H9 (cell line): Measurements from ENCODE around the gene TMEM109. TPM values are rescaled to one million over a fixed set of nuclear protein-coding genes. Genes with fewer than 3 reads are reported as not detected.

Experiments
- DNase-seq: peaks from one replicate; pipeline ENCODE4 v3.0.0-alpha.2; 2017
- H2AFZ ChIP-seq: one replicate; pipeline ENCODE4 v1.6.1; 2013; ENCODE audit warnings: mild to moderate bottlenecking, low read length, control low read depth, moderate library complexity
- H2AK5ac ChIP-seq: 2 replicates; pipeline ENCODE4 v1.6.1; 2013; ENCODE audit warnings: low read length, control low read depth, mixed read lengths; ENCODE audit not compliant: insufficient read length
- H2BK120ac ChIP-seq: one replicate; pipeline ENCODE4 v1.6.1; 2013; ENCODE audit warnings: low read depth, mild to moderate bottlenecking, low read length, control low read depth, inconsistent platforms; ENCODE audit not compliant: poor library complexity, severe bottlenecking
- H2BK12ac ChIP-seq: 2 replicates; pipeline ENCODE4 v1.6.1; 2013; ENCODE audit warnings: low read length, control low read depth, mixed read lengths, low read depth; ENCODE audit not compliant: insufficient read length
- H2BK15ac ChIP-seq: 2 replicates; pipeline ENCODE4 v1.6.1; 2013; ENCODE audit warnings: low read depth, low read length, control low read depth
- H2BK20ac ChIP-seq: one replicate; pipeline ENCODE4 v1.6.1; 2013; ENCODE audit warnings: low read depth, mild to moderate bottlenecking, low read length, control low read depth, inconsistent platforms; ENCODE audit not compliant: poor library complexity, severe bottlenecking
- H2BK5ac ChIP-seq: 2 replicates; pipeline ENCODE4 v1.6.1; 2013; ENCODE audit warnings: low read length, control low read depth, mixed read lengths; ENCODE audit not compliant: insufficient read length
- H3K14ac ChIP-seq: 2 replicates; pipeline ENCODE4 v1.6.1; 2013; ENCODE audit warnings: low read length, control low read depth; ENCODE audit not compliant: insufficient read depth
- H3K18ac ChIP-seq: 2 replicates; pipeline ENCODE4 v1.6.1; 2013; ENCODE audit warnings: low read depth, mild to moderate bottlenecking, mixed read lengths, low read length, control low read depth; ENCODE audit not compliant: insufficient read length
- H3K23ac ChIP-seq: 2 replicates; pipeline ENCODE4 v1.6.1; 2013; ENCODE audit warnings: low read length, control low read depth, mixed read lengths, low read depth; ENCODE audit not compliant: insufficient read length
- H3K23me2 ChIP-seq: 2 replicates; pipeline ENCODE4 v1.6.1; 2013; ENCODE audit warnings: low read depth, mild to moderate bottlenecking, mixed read lengths, low read length, control low read depth; ENCODE audit not compliant: insufficient read length, poor library complexity, severe bottlenecking
- H3K27ac ChIP-seq: 2 replicates; pipeline ENCODE4 v1.5.1; 2013; ENCODE audit warnings: low read length, control low read depth, mixed read lengths, low read depth; ENCODE audit not compliant: insufficient read length
- H3K27me3 ChIP-seq: 2 replicates; pipeline ENCODE4 v1.6.1; 2013; ENCODE audit warnings: low read length, control low read depth, inconsistent platforms; ENCODE audit not compliant: insufficient read depth
- H3K4ac ChIP-seq: 2 replicates; pipeline ENCODE4 v1.6.1; 2013; ENCODE audit warnings: low read depth, mild to moderate bottlenecking, control low read depth, inconsistent platforms, low read length, moderate library complexity
- H3K4me1 ChIP-seq: 2 replicates; pipeline ENCODE4 v1.6.1; 2013; ENCODE audit warnings: low read length, control low read depth, inconsistent platforms; ENCODE audit not compliant: insufficient read depth
- H3K4me2 ChIP-seq: 2 replicates; pipeline ENCODE4 v1.6.1; 2013; ENCODE audit warnings: low read length, control low read depth, mixed read lengths; ENCODE audit not compliant: insufficient read length, insufficient read depth
- H3K56ac ChIP-seq: 2 replicates; pipeline ENCODE4 v1.6.1; 2013; ENCODE audit warnings: low read depth, mild to moderate bottlenecking, mixed read lengths, low read length, control low read depth; ENCODE audit not compliant: insufficient read length
- H3K79me1 ChIP-seq: 2 replicates; pipeline ENCODE4 v1.6.1; 2013; ENCODE audit warnings: low read depth, mild to moderate bottlenecking, moderate library complexity, low read length, control low read depth, inconsistent platforms; ENCODE audit not compliant: insufficient read depth, poor library complexity, severe bottlenecking
- H3K79me2 ChIP-seq: 2 replicates; pipeline ENCODE4 v1.6.1; 2013; ENCODE audit warnings: low read length, control low read depth, inconsistent platforms; ENCODE audit not compliant: insufficient read depth
- H3K9ac ChIP-seq: 2 replicates; pipeline ENCODE4 v1.6.1; 2013; ENCODE audit warnings: low read length, control low read depth, mixed read lengths; ENCODE audit not compliant: insufficient read length; ENCODE audit errors: extremely low read depth
- H3K9me3 ChIP-seq: one replicate; pipeline ENCODE4 v1.6.1; 2013; ENCODE audit warnings: low read depth, low read length, inconsistent platforms; ENCODE audit not compliant: control insufficient read depth
- H3T11ph ChIP-seq: one replicate; pipeline ENCODE4 v1.6.1; 2013; ENCODE audit warnings: mild to moderate bottlenecking, low read length, control low read depth, inconsistent platforms
- H4K20me1 ChIP-seq: one replicate; pipeline ENCODE4 v1.6.1; 2013; ENCODE audit not compliant: control insufficient read depth, insufficient read length, insufficient read depth
- H4K5ac ChIP-seq: 2 replicates; pipeline ENCODE4 v1.6.1; 2013; ENCODE audit warnings: low read depth, mild to moderate bottlenecking, mixed read lengths, low read length, control low read depth; ENCODE audit not compliant: insufficient read length
- H4K8ac ChIP-seq: replicated peaks from 2 replicates; pipeline ENCODE4 v1.6.1; 2013; ENCODE audit warnings: low read length, control low read depth, mixed read lengths, low read depth; ENCODE audit not compliant: insufficient read length
- H4K91ac ChIP-seq: 2 replicates; pipeline ENCODE4 v1.6.1; 2013; ENCODE audit warnings: low read depth, mild to moderate bottlenecking, moderate library complexity, mixed read lengths, low read length, control low read depth; ENCODE audit not compliant: insufficient read length
- H3K27ac Mint-ChIP-seq, 3 experiments: 2 replicates in 2 of 3; 3 replicates in 1 of 3; pipeline ENCODE4 v1.8.0; 2020 to 2021; ENCODE audit warnings: mixed read lengths in 3 of 3, mild to moderate bottlenecking in 1 of 3, moderate library complexity in 1 of 3
- H3K27me3 Mint-ChIP-seq: 2 replicates; pipeline ENCODE4 v1.8.0; 2021; ENCODE audit warnings: low read depth, mild to moderate bottlenecking, moderate library complexity, mixed read lengths
- H3K36me3 Mint-ChIP-seq, 3 experiments: 2 replicates in 2 of 3; 3 replicates in 1 of 3; pipeline ENCODE4 v1.8.0; 2020 to 2021; ENCODE audit warnings: low read depth in 3 of 3, mixed read lengths in 3 of 3; ENCODE audit not compliant: insufficient read depth in 1 of 3
- H3K4me1 Mint-ChIP-seq, 2 experiments: 2 replicates each; pipeline ENCODE4 v1.8.0; 2020; ENCODE audit warnings: mixed read lengths in 2 of 2
- H3K4me3 Mint-ChIP-seq, 2 experiments: 2 replicates in 1 of 2; 3 replicates in 1 of 2; pipeline ENCODE4 v1.8.0; 2020 to 2021; ENCODE audit warnings: mild to moderate bottlenecking in 2 of 2, mixed read lengths in 2 of 2, moderate library complexity in 1 of 2
- H3K9me3 Mint-ChIP-seq, 2 experiments: 2 replicates in 1 of 2; 3 replicates in 1 of 2; pipeline ENCODE4 v1.8.0; 2020; ENCODE audit warnings: mild to moderate bottlenecking in 2 of 2, mixed read lengths in 2 of 2, moderate library complexity in 1 of 2
- CTCF ChIP-seq: fragments of 200-600 bp; sonication (generic); conservative IDR thresholded peaks from 3 replicates; pipeline ENCODE4 v1.8.0; 2021; ENCODE audit warnings: antibody characterized with exemption, mild to moderate bottlenecking
- WGBS: extraction: QIAGEN DNeasy Blood & Tissue Kit; methylation state at CpG from one replicate; pipeline ENCODE4 v1.1.7; 2013; ENCODE audit warnings: missing lambda C conversion rate, low lambda C conversion rate, mixed read lengths; ENCODE audit not compliant: insufficient read length; ENCODE audit errors: extremely low coverage; 5-methylcytosine and 5-hydroxymethylcytosine counted together
- total RNA-seq: library from RNA; stranded (reverse); gene quantifications from 2 replicates; pipeline ENCODE4 v1.2.1, GENCODE V29; 2021

The TMEM109 gene
- total RNA-seq, 1 experiment from 2014 or later, result 38.0 TPM

- Histone ChIP-seq H3K79me2 (no peaks in the 10 kb centered on the region), H3T11ph (no peak overlapping the region), H3K79me1 (no peaks in the 10 kb centered on the region), H2AK5ac (no peak overlapping the region), H4K20me1 (no peaks in the 10 kb centered on the region), H3K14ac (no peak overlapping the region), H3K27ac (no peak overlapping the region), H2BK12ac (no peak overlapping the region), H3K23ac (no peak overlapping the region), H3K4ac (no peak overlapping the region), H4K8ac (no peak overlapping the region), H4K91ac (no peak overlapping the region), H3K56ac (no peak overlapping the region), H3K4me1 (no peaks in the 10 kb centered on the region), H3K9ac (no peak overlapping the region), H3K9me3 (no peaks in the 10 kb centered on the region), H2BK15ac (no peak overlapping the region), H4K5ac (no peak overlapping the region), H3K27me3 (no peaks in the 10 kb centered on the region; the same call in 1 of the 2 replicates), H2BK20ac (no peak overlapping the region), H2BK5ac (no peak overlapping the region), H2BK120ac (no peak overlapping the region), H3K23me2 (peaks cover 15% of the 10 kb centered on the region), H3K18ac (no peak overlapping the region), H2AFZ (no peak overlapping the region), H3K4me2 (no peak overlapping the region)
- DNase-seq, result no peak
- no peak overlapping the region for H3K27ac Mint-ChIP-seq
- no CpG with 5 or more reads among the region's 5 CpGs for WGBS
- peaks cover 14 to 15% of the 10 kb centered on the region in 2 experiments for H3K4me1 Mint-ChIP-seq
- peaks cover 48% of the 10 kb centered on the region for H3K27me3 Mint-ChIP-seq
- no peak overlapping the region for H3K4me3 Mint-ChIP-seq
- no peaks in the 10 kb centered on the region for H3K9me3 Mint-ChIP-seq
- H3K36me3 Mint-ChIP-seq, result no peaks in the 10 kb centered on the region; a peak in 1 of 7 replicates
- TF ChIP-seq CTCF, result no peak
These were observed 40.5 kb downstream of the TMEM109 start for GRCh38 chr11:60954421-60954820.
